Neutrophil (primary cell): ENCODE measurements around the gene AMBP.

Experiments used
- H3K27ac ChIP-seq: fragments of 200-600 bp; sonication (generic); 2 replicates; pipeline ENCODE4 v1.5.1; 2016; ENCODE audit warnings: mild to moderate bottlenecking, moderate library complexity
- H3K27me3 ChIP-seq: fragments of 200-600 bp; sonication (generic); 2 replicates; pipeline ENCODE4 v1.6.0; 2016; ENCODE audit warnings: mild to moderate bottlenecking
- H3K36me3 ChIP-seq: fragments of 200-600 bp; sonication (generic); 2 replicates; pipeline ENCODE4 v1.5.1; 2017
- H3K4me1 ChIP-seq, 2 experiments: fragments of 200-600 bp in 1 of 2; sonication (generic) in 1 of 2; 1 replicate in 1 of 2; 2 replicates in 1 of 2; pipeline versions ENCODE4 v1.5.1 to v1.6.1; 2013 to 2016; ENCODE audit warnings: low read depth in 1 of 2, low read length in 1 of 2, mild to moderate bottlenecking in 1 of 2, moderate library complexity in 1 of 2; ENCODE audit not compliant: control insufficient read depth in 1 of 2, insufficient read depth in 1 of 2
- H3K4me3 ChIP-seq, 2 experiments: fragments of 200-600 bp in 1 of 2; sonication (generic) in 1 of 2; 1 replicate in 1 of 2; 2 replicates in 1 of 2; pipeline ENCODE4 v1.5.1; 2013 to 2016; ENCODE audit warnings: low read depth in 1 of 2, low read length in 1 of 2, mild to moderate bottlenecking in 1 of 2, moderate library complexity in 1 of 2
- H3K9me3 ChIP-seq: fragments of 200-600 bp; sonication (generic); 2 replicates; pipeline ENCODE4 v1.5.1; 2016
- CTCF ChIP-seq: fragments of 200-600 bp; sonication (generic); IDR thresholded peaks from 2 replicates; pipeline ENCODE4 v1.5.1; 2016; ENCODE audit warnings: antibody characterized with exemption

AMBP gene

GRCh38 chr9:114026335-114026734 lies 51.8 kb downstream of the AMBP start:
- Histone ChIP-seq H3K36me3 (no peaks in the 10 kb centered on the region), H3K4me3 (no peak overlapping the region), H3K9me3 (no peaks in the 10 kb centered on the region), H3K27me3 (no peaks in the 10 kb centered on the region), H3K27ac (no peak overlapping the region), H3K4me1 (no peaks in the 10 kb centered on the region)
- TF ChIP-seq CTCF = no peak

GRCh38 chr9:114025760-114026159 lies 52.3 kb downstream of the AMBP start:
- no peak for TF ChIP-seq CTCF
- H3K27ac ChIP-seq = no peak overlapping the region
- H3K4me3 ChIP-seq = no peak overlapping the region
- H3K27me3 ChIP-seq = no peaks in the 10 kb centered on the region
- no peaks in the 10 kb centered on the region for H3K36me3 ChIP-seq
- no peaks in the 10 kb centered on the region for H3K9me3 ChIP-seq
- no peaks in the 10 kb centered on the region for H3K4me1 ChIP-seq

- Histone ChIP-seq H3K9me3 (no peaks in the 10 kb centered on the region), H3K4me3 (no peak overlapping the region), H3K4me1 (no peaks in the 10 kb centered on the region), H3K27ac (no peak overlapping the region), H3K27me3 (no peaks in the 10 kb centered on the region), H3K36me3 (no peaks in the 10 kb centered on the region)
- no peak for TF ChIP-seq CTCF
Measured at GRCh38 chr9:114025196-114025753, 52.8 kb downstream of the AMBP start.

GRCh38 chr9:114023961-114024360 lies 54.1 kb downstream of the AMBP start:
- H3K9me3 ChIP-seq = no peaks in the 10 kb centered on the region
- H3K27me3 ChIP-seq = no peaks in the 10 kb centered on the region
- no peaks in the 10 kb centered on the region for H3K4me1 ChIP-seq
- H3K27ac ChIP-seq = no peak overlapping the region
- TF ChIP-seq CTCF = no peak
- H3K36me3 ChIP-seq = no peaks in the 10 kb centered on the region
- H3K4me3 ChIP-seq = no peak overlapping the region

- H3K4me3 ChIP-seq = no peak overlapping the region
- no peaks in the 10 kb centered on the region for H3K9me3 ChIP-seq
- H3K36me3 ChIP-seq = no peaks in the 10 kb centered on the region
- no peaks in the 10 kb centered on the region for H3K4me1 ChIP-seq
- no peak for TF ChIP-seq CTCF
- no peaks in the 10 kb centered on the region for H3K27me3 ChIP-seq
- no peak overlapping the region for H3K27ac ChIP-seq
Measured at GRCh38 chr9:114021578-114021977, 56.5 kb downstream of the AMBP start.
